ENCODE results near the gene RGL2. TPM values are rescaled to one million over a fixed set of nuclear protein-coding genes. Genes with fewer than 3 reads are reported as not detected.
A peak's percentile ranks its signal among the peaks of the same experiment; 100 is the strongest.

RGL2 gene
- total and polyA plus RNA-seq, 10 of the 15 experiments (the other 5 are each of a cell fraction or from before 2014, with no cell fraction given): 0.84 to 21.2 (median 6.8) TPM

DNA sequence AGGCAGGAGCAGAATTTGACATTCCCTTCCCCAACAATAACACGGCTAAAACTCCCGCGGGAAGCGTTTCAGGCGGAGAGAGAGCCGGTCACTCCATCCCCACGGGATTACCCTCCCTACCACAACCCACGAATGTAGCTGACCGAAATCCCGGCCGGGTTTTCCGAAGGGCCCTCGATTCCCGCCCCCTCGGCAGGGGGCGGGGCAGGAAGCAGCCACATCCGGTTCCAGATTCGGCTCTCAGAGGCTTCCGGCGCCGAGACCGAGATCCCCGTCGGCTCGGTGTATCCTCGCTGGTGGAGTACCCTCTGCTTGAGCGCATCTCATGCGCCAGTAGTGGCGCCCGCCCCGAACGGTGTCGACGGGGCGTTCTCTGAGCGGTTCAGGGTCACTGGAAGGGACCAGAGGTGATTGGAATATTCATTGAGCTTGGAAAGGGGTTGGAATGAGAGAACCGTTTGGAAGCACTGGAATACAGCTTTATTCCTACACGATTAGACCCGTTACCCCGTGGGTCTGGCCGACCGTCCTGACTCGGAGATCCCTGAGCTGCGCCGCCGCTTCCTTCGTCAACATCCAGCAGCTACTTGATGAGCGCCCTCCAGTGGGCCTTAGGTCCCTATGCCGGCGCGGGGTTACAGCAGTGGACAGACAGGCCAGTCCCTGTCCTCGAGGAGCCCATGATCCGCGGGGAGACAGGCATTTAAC, 649 bp upstream of the RGL2 start (continued):
- peak; percentile 91 for TF ChIP-seq POLR2AphosphoS5 (IDR thresholded peaks at IDR 0.05; ENCODE audit: low read length)
- no peak for TF ChIP-seq KAT2A (conservative IDR thresholded peaks at IDR 0.05; ENCODE audit: control insufficient read depth, low read depth, low read length)
- TF ChIP-seq, protein P1, sequence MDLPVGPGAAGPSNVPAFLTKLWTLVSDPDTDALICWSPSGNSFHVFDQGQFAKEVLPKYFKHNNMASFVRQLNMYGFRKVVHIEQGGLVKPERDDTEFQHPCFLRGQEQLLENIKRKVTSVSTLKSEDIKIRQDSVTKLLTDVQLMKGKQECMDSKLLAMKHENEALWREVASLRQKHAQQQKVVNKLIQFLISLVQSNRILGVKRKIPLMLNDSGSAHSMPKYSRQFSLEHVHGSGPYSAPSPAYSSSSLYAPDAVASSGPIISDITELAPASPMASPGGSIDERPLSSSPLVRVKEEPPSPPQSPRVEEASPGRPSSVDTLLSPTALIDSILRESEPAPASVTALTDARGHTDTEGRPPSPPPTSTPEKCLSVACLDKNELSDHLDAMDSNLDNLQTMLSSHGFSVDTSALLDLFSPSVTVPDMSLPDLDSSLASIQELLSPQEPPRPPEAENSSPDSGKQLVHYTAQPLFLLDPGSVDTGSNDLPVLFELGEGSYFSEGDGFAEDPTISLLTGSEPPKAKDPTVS (IDR thresholded peaks at IDR 0.05; ENCODE audit: low read depth, low read length): no peak
- TF ChIP-seq NR2F1 (conservative IDR thresholded peaks at IDR 0.05): peak; percentile 22; the same call in 1 of the 2 replicates
- TF ChIP-seq SUPT20H (IDR thresholded peaks at IDR 0.05; ENCODE audit: borderline replicate concordance, control insufficient read depth, low read depth, low read length): no peak
- TF ChIP-seq RELA (IDR thresholded peaks at IDR 0.05; ENCODE audit: borderline replicate concordance, partially characterized antibody): no peak
- no peak; the same call in 1 of the 2 replicates for TF ChIP-seq HDGF (IDR thresholded peaks at IDR 0.05)
- no peak for TF ChIP-seq CHD2 (IDR thresholded peaks at IDR 0.05; ENCODE audit: borderline replicate concordance, low read depth, low read length)
- TF ChIP-seq EZH2 (IDR thresholded peaks at IDR 0.05; ENCODE audit: borderline replicate concordance, control insufficient read depth, low read depth, low read length): no peak
- TF ChIP-seq FOS (IDR thresholded peaks at IDR 0.05; ENCODE audit: borderline replicate concordance, extremely low read depth, insufficient read length): no peak
- TF ChIP-seq ZSCAN29 (IDR thresholded peaks at IDR 0.05): peak; percentile 57; the same call in 1 of the 2 replicates
- no peak for TF ChIP-seq NFYB (IDR thresholded peaks at IDR 0.05; ENCODE audit: insufficient read depth, low read depth, low read length)
- TF ChIP-seq, protein P2, sequence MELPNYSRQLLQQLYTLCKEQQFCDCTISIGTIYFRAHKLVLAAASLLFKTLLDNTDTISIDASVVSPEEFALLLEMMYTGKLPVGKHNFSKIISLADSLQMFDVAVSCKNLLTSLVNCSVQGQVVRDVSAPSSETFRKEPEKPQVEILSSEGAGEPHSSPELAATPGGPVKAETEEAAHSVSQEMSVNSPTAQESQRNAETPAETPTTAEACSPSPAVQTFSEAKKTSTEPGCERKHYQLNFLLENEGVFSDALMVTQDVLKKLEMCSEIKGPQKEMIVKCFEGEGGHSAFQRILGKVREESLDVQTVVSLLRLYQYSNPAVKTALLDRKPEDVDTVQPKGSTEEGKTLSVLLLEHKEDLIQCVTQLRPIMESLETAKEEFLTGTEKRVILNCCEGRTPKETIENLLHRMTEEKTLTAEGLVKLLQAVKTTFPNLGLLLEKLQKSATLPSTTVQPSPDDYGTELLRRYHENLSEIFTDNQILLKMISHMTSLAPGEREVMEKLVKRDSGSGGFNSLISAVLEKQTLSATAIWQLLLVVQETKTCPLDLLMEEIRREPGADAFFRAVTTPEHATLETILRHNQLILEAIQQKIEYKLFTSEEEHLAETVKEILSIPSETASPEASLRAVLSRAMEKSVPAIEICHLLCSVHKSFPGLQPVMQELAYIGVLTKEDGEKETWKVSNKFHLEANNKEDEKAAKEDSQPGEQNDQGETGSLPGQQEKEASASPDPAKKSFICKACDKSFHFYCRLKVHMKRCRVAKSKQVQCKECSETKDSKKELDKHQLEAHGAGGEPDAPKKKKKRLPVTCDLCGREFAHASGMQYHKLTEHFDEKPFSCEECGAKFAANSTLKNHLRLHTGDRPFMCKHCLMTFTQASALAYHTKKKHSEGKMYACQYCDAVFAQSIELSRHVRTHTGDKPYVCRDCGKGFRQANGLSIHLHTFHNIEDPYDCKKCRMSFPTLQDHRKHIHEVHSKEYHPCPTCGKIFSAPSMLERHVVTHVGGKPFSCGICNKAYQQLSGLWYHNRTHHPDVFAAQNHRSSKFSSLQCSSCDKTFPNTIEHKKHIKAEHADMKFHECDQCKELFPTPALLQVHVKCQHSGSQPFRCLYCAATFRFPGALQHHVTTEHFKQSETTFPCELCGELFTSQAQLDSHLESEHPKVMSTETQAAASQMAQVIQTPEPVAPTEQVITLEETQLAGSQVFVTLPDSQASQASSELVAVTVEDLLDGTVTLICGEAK (IDR thresholded peaks at IDR 0.05; ENCODE audit: borderline replicate concordance): peak; percentile 88
- TF ChIP-seq TCF12 (IDR thresholded peaks at IDR 0.05; ENCODE audit: low read depth, low read length): no peak
- peak; percentile 66 for TF ChIP-seq SIN3A (IDR thresholded peaks at IDR 0.05; ENCODE audit: low read depth, low read length)
- TF ChIP-seq, protein P3, sequence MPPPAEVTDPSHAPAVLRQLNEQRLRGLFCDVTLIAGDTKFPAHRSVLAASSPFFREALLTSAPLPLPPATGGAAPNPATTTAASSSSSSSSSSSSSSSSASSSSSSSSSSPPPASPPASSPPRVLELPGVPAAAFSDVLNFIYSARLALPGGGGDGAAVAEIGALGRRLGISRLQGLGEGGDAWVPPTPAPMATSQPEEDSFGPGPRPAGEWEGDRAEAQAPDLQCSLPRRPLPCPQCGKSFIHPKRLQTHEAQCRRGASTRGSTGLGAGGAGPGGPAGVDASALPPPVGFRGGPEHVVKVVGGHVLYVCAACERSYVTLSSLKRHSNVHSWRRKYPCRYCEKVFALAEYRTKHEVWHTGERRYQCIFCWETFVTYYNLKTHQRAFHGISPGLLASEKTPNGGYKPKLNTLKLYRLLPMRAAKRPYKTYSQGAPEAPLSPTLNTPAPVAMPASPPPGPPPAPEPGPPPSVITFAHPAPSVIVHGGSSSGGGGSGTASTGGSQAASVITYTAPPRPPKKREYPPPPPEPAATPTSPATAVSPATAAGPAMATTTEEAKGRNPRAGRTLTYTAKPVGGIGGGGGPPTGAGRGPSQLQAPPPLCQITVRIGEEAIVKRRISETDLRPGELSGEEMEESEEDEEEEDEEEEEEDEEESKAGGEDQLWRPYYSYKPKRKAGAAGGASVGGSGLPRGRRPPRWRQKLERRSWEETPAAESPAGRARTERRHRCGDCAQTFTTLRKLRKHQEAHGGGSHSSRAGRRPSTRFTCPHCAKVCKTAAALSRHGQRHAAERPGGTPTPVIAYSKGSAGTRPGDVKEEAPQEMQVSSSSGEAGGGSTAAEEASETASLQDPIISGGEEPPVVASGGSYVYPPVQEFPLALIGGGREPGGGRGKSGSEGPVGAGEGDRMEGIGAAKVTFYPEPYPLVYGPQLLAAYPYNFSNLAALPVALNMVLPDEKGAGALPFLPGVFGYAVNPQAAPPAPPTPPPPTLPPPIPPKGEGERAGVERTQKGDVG (CRISPR knock-in tag; IDR thresholded peaks at IDR 0.05): no peak
- TF ChIP-seq RB1 (IDR thresholded peaks at IDR 0.05; ENCODE audit: borderline replicate concordance): peak; percentile 66
- no peak for TF ChIP-seq MYC (IDR thresholded peaks at IDR 0.05; ENCODE audit: insufficient read depth, insufficient read length, insufficient replicate concordance, low read length, severe bottlenecking)
- TF ChIP-seq, protein P4, sequence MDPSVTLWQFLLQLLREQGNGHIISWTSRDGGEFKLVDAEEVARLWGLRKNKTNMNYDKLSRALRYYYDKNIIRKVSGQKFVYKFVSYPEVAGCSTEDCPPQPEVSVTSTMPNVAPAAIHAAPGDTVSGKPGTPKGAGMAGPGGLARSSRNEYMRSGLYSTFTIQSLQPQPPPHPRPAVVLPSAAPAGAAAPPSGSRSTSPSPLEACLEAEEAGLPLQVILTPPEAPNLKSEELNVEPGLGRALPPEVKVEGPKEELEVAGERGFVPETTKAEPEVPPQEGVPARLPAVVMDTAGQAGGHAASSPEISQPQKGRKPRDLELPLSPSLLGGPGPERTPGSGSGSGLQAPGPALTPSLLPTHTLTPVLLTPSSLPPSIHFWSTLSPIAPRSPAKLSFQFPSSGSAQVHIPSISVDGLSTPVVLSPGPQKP (IDR thresholded peaks at IDR 0.05; ENCODE audit: low read depth, low read length): peak; percentile 96
- TF ChIP-seq JUNB (IDR thresholded peaks at IDR 0.05): peak; percentile 22; the same call in 1 of the 2 replicates
